Fibroblast of lung (primary cell): ENCODE measurements around the gene KRTAP23-1. TPM values are rescaled to one million over a fixed set of nuclear protein-coding genes. Genes with fewer than 3 reads are reported as not detected.
A peak's percentile ranks its signal among the peaks of the same experiment; 100 is the strongest.

Experiments
- DNase-seq, 2 donors: peaks; one replicate each; pipeline versions ENCODE4 v3.0.0 to v3.0.0-alpha.2; 2010; ENCODE audit warnings: low read depth in 2 of 2
- H2AFZ ChIP-seq: 2 replicates; pipeline ENCODE4 v1.5.1; 2012; ENCODE audit warnings: low read length, control low read depth, inconsistent platforms
- H3K27ac ChIP-seq: 2 replicates; pipeline ENCODE4 v1.5.1; 2011; ENCODE audit warnings: low read length, control low read depth; ENCODE audit not compliant: insufficient read depth
- H3K27me3 ChIP-seq: 2 replicates; pipeline ENCODE4 v1.5.1; 2011; ENCODE audit warnings: mild to moderate bottlenecking, low read length; ENCODE audit not compliant: control insufficient read depth, insufficient read depth
- H3K36me3 ChIP-seq: 2 replicates; pipeline ENCODE4 v1.5.1; 2011; ENCODE audit warnings: low read length; ENCODE audit not compliant: control insufficient read depth, insufficient read depth
- H3K4me1 ChIP-seq: 2 replicates; pipeline ENCODE4 v1.5.1; 2011; ENCODE audit warnings: low read length; ENCODE audit not compliant: control insufficient read depth, insufficient read depth; ENCODE audit errors: extremely low read depth
- H3K4me2 ChIP-seq: 2 replicates; pipeline ENCODE4 v1.5.1; 2011; ENCODE audit warnings: low read length, control low read depth; ENCODE audit not compliant: insufficient read depth; ENCODE audit errors: extremely low read depth
- H3K4me3 ChIP-seq, 4 experiments: fragments of 200-600 bp in 1 of 4; sonication (generic) in 1 of 4; replicated peaks in 1 of 4; 2 replicates each; pipeline ENCODE4 v1.5.1; 2011 to 2016; ENCODE audit warnings: low read length in 4 of 4, low read depth in 3 of 4, mild to moderate bottlenecking in 3 of 4, control low read depth in 2 of 4, inconsistent platforms in 1 of 4, mixed read lengths in 1 of 4; ENCODE audit not compliant: insufficient read depth in 1 of 4; ENCODE audit errors: control extremely low read depth in 1 of 4
- H3K79me2 ChIP-seq: 2 replicates; pipeline ENCODE4 v1.5.1; 2012; ENCODE audit warnings: mild to moderate bottlenecking, low read length, inconsistent platforms; ENCODE audit not compliant: control insufficient read depth, insufficient read depth
- H3K9ac ChIP-seq: 2 replicates; pipeline ENCODE4 v1.5.1; 2011; ENCODE audit warnings: mild to moderate bottlenecking, low read length, control low read depth; ENCODE audit not compliant: insufficient read depth
- H3K9me3 ChIP-seq: 2 replicates; pipeline ENCODE4 v1.5.1; 2012; ENCODE audit warnings: low read depth, low read length; ENCODE audit not compliant: control insufficient read depth, insufficient read depth
- H4K20me1 ChIP-seq: 2 replicates; pipeline ENCODE4 v1.5.1; 2011; ENCODE audit warnings: low read length; ENCODE audit not compliant: control insufficient read depth, insufficient read depth; ENCODE audit errors: extremely low read depth
- EZH2 ChIP-seq: IDR thresholded peaks from 2 replicates; pipeline ENCODE4 v1.5.1; 2012; ENCODE audit warnings: low read length, control low read depth, mild to moderate bottlenecking; ENCODE audit errors: missing control alignments
- polyA plus RNA-seq, 2 donors: library from polyadenylated mRNA; depleted of rRNA in 1 of 2; stranded (reverse) in 1 of 2; unstranded in 1 of 2; fragments of >200 nt; gene quantifications; 2 replicates each; pipeline ENCODE4 v1.2.1, GENCODE V29; 2011 to 2012; ENCODE audit warnings: missing spikeins in 1 of 2
- total RNA-seq: library from RNA; depleted of rRNA; stranded (reverse); fragments of >200 nt; gene quantifications from 2 replicates; pipeline ENCODE4 v1.2.1, GENCODE V29; 2014
- TF ChIP-seq, protein P1 (sequence below), 2 donors: IDR thresholded peaks in 1 of 2; conservative IDR thresholded peaks in 1 of 2; 1 replicate in 1 of 2; 2 replicates in 1 of 2; pipeline ENCODE4 v1.5.1; 2011 to 2012; ENCODE audit warnings: low read length in 2 of 2, control low read depth in 1 of 2, inconsistent platforms in 1 of 2, low read depth in 1 of 2, mild to moderate bottlenecking in 1 of 2

Gene KRTAP23-1
- total and polyA plus RNA-seq, 2 donors (not counting 1 experiment from before 2014, with no cell fraction given): not detected

DNA sequence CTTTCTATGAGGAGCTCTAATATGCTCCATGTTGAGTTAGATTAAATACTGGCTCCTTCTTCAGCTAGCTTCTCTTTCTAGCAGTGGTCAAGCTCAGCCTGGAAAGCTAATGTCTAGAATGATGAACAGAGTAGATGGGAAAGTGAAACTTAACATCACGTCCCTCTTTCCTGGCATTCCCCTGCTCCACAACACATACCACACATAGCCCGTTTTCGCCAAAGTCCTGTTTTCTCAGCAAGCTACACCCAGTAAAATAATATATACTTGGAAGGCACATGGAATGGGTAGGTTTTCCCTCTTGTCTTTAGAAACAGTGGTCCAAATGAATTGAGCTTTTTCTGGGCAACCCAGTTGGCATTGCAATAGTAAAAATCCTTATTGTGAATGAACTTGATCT, 14.7 kb downstream of the KRTAP23-1 start:
- Histone ChIP-seq H3K27me3 (no peaks in the 10 kb centered on the region), H3K9me3 (no peaks in the 10 kb centered on the region), H3K79me2 (no peaks in the 10 kb centered on the region), H3K4me1 (no peaks in the 10 kb centered on the region), H3K36me3 (no peaks in the 10 kb centered on the region), H3K9ac (no peak overlapping the region), H4K20me1 (no peaks in the 10 kb centered on the region), H2AFZ (no peak overlapping the region), H3K27ac (no peak overlapping the region), H3K4me3 (no peak overlapping the region), H3K4me2 (no peak overlapping the region)
- TF ChIP-seq EZH2: no peak
- TF ChIP-seq, protein P1, sequence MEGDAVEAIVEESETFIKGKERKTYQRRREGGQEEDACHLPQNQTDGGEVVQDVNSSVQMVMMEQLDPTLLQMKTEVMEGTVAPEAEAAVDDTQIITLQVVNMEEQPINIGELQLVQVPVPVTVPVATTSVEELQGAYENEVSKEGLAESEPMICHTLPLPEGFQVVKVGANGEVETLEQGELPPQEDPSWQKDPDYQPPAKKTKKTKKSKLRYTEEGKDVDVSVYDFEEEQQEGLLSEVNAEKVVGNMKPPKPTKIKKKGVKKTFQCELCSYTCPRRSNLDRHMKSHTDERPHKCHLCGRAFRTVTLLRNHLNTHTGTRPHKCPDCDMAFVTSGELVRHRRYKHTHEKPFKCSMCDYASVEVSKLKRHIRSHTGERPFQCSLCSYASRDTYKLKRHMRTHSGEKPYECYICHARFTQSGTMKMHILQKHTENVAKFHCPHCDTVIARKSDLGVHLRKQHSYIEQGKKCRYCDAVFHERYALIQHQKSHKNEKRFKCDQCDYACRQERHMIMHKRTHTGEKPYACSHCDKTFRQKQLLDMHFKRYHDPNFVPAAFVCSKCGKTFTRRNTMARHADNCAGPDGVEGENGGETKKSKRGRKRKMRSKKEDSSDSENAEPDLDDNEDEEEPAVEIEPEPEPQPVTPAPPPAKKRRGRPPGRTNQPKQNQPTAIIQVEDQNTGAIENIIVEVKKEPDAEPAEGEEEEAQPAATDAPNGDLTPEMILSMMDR (conservative IDR thresholded peaks at IDR 0.05 in 1 of 2, IDR thresholded peaks at IDR 0.05 in 1 of 2; ENCODE audit: low read depth in 1 of 2, low read length in 2 of 2): no peak
- no peak for DNase-seq

DNA sequence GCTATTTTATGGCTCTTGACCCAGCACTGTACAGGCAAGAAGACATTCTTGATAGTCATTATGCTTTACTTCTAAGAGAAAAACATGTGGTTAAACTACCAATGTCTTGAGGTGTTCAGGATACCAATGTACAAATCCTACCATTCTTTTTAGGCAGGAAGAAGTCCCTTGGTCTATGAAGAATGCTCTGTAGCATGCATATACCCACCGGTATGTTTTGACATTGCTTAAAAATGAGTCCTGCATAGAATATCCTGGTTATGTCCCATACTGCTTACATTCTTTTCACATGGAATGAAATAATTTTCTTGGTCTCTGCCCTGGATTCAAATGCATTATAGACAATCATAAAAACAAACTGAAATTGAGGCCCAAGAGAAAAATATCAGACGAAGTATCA, 15.7 kb downstream of the KRTAP23-1 start:
- Histone ChIP-seq H3K9me3 (no peaks in the 10 kb centered on the region), H2AFZ (no peak overlapping the region), H3K4me1 (no peaks in the 10 kb centered on the region), H3K36me3 (no peaks in the 10 kb centered on the region), H3K27ac (no peak overlapping the region), H3K4me2 (no peak overlapping the region), H3K79me2 (no peaks in the 10 kb centered on the region), H3K4me3 (no peak overlapping the region), H3K9ac (no peak overlapping the region), H4K20me1 (no peaks in the 10 kb centered on the region), H3K27me3 (no peaks in the 10 kb centered on the region)
- DNase-seq: no peak
- TF ChIP-seq EZH2: no peak
- TF ChIP-seq, protein P1 (conservative IDR thresholded peaks at IDR 0.05 in 1 of 2, IDR thresholded peaks at IDR 0.05 in 1 of 2; ENCODE audit: low read depth in 1 of 2, low read length in 2 of 2): no peak

DNA sequence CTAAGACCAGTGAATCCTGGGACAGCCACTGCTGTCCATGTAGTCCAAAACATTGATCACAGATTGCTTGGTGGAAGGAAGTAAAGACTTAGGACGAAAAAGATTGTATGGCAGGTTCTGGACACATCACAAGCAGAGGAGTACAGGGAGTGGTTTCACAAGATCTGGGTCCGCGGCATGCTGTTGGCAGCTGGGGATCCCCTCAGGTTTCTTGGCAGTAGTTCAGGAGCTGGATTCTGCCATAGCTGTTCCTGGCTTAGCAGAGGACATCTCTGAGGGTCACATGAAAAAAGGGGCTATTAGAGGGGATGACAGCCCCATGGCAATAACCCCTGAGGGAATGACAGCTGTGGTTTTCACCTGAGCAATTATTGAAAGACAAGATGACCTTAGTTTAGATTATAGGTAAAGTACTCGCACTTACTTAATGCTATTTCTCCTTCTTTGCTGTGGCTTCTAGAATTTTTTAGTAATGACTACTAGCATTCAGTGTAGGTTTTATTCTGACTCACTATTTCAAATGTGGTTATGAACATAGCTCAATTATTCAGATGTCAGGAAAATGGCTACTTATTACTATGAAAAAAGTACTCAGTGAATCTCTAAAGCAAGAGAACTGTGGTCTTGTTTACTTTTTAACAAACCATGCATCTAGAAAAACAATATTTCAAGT, 19.1 kb downstream of the KRTAP23-1 start:
- H3K4me3 ChIP-seq: no peak overlapping the region
- H3K4me2 ChIP-seq: no peak overlapping the region
- no peak overlapping the region for H3K27ac ChIP-seq
- H4K20me1 ChIP-seq: no peaks in the 10 kb centered on the region
- TF ChIP-seq EZH2: no peak
- TF ChIP-seq, protein P1 (conservative IDR thresholded peaks at IDR 0.05 in 1 of 2, IDR thresholded peaks at IDR 0.05 in 1 of 2; ENCODE audit: low read depth in 1 of 2, low read length in 2 of 2): no peak
- H3K79me2 ChIP-seq: no peaks in the 10 kb centered on the region
- no peak overlapping the region for H2AFZ ChIP-seq
- no peaks in the 10 kb centered on the region for H3K9me3 ChIP-seq
- H3K27me3 ChIP-seq: no peaks in the 10 kb centered on the region
- H3K36me3 ChIP-seq: no peaks in the 10 kb centered on the region
- DNase-seq: peak in 1 of 2 donors; percentile 1
- no peaks in the 10 kb centered on the region for H3K4me1 ChIP-seq
- H3K9ac ChIP-seq: no peak overlapping the region
